ENCODE measurements around the gene FNIP2. TPM values are rescaled to one million over a fixed set of nuclear protein-coding genes. Genes with fewer than 3 reads are reported as not detected.
"Not testable (repeated sequence)": the region's sequence is repeated elsewhere in the genome, so short reads cannot be mapped to it uniquely, and the experiment has no call there.

Gene FNIP2
- polyA plus RNA-seq (2013, experiment 1 of 2; ENCODE audit: insufficient read length), result 5.8 TPM
- 5.2 TPM for polyA plus RNA-seq (2013, experiment 2 of 2; ENCODE audit: insufficient read length)

GRCh38 chr4:158768555-158769174 lies at the start of gene FNIP2:
Gene FNIP2 (plus strand): TSS chr4:158769026. CDS start chr4:158769213, 187 bp downstream.
- DNase-seq, result peak; percentile 80

- no peak for DNase-seq
These were observed 47.1 kb upstream of the FNIP2 start for GRCh38 chr4:158721680-158722079.

- DNase-seq, result peak; percentile 29
These were observed 46.4 kb upstream of the FNIP2 start for GRCh38 chr4:158722291-158722916.

GRCh38 chr4:158722917-158723793 lies 45.7 kb upstream of the FNIP2 start, which contains the start of gene PPID:
Gene PPID (minus strand): TSS chr4:158723396. CDS start chr4:158723288, 108 bp downstream.
- peak; percentile 76 for DNase-seq

- no peak for DNase-seq
These were observed 44.2 kb upstream of the FNIP2 start for GRCh38 chr4:158724637-158725036.

- DNase-seq, result no peak
These were observed 42.2 kb upstream of the FNIP2 start for GRCh38 chr4:158726633-158727032.

- DNase-seq, result no peak
These were observed 40.6 kb upstream of the FNIP2 start for GRCh38 chr4:158728236-158728635.

- peak; percentile 55 for DNase-seq
These were observed 38.9 kb upstream of the FNIP2 start for GRCh38 chr4:158729716-158730559.

GRCh38 chr4:158738866-158739265 lies 30.0 kb upstream of the FNIP2 start:
- no peak for DNase-seq

- no peak for DNase-seq
These were observed 29.2 kb upstream of the FNIP2 start for GRCh38 chr4:158739600-158739999.

- no peak for DNase-seq
These were observed 27.4 kb upstream of the FNIP2 start for GRCh38 chr4:158741326-158742021.

GRCh38 chr4:158746537-158746936 lies 22.3 kb upstream of the FNIP2 start:
- DNase-seq, result not testable (repeated sequence)

- DNase-seq, result peak; percentile 89
These were observed 18.4 kb upstream of the FNIP2 start for GRCh38 chr4:158750379-158750778.

- peak; percentile 72 for DNase-seq
These were observed 14.2 kb upstream of the FNIP2 start for GRCh38 chr4:158754385-158755180.

- not testable (repeated sequence) for DNase-seq
These were observed 13.0 kb upstream of the FNIP2 start for GRCh38 chr4:158755819-158756218.

- DNase-seq, result no peak
These were observed 12.2 kb upstream of the FNIP2 start for GRCh38 chr4:158756588-158756987.

GRCh38 chr4:158758142-158758541 lies 10.7 kb upstream of the FNIP2 start:
- peak; percentile 77 for DNase-seq

GRCh38 chr4:158758703-158759102 lies 10.1 kb upstream of the FNIP2 start:
- DNase-seq, result no peak

GRCh38 chr4:158759539-158759938 lies 9.3 kb upstream of the FNIP2 start:
- not testable (repeated sequence) for DNase-seq

- peak; percentile 52 for DNase-seq
These were observed 8.0 kb upstream of the FNIP2 start for GRCh38 chr4:158760866-158761265.

- DNase-seq, result no peak
These were observed 6.3 kb upstream of the FNIP2 start for GRCh38 chr4:158762553-158762952.
